Neural cell (in vitro differentiated cells): ENCODE measurements around the gene CLN6. TPM values are rescaled to one million over a fixed set of nuclear protein-coding genes. Genes with fewer than 3 reads are reported as not detected.

ENCODE experiments used
- H2AFZ ChIP-seq: fragments of 200-600, 300-800 bp; sonication (generic), shearing (Covaris generic); 2 replicates; pipeline ENCODE4 v1.6.0; 2014; ENCODE audit warnings: low read depth, mild to moderate bottlenecking, antibody characterized with exemption, low read length, moderate library complexity
- H3F3A ChIP-seq: fragments of 200-600 bp; shearing (Covaris generic); 2 replicates; pipeline ENCODE4 v1.6.1; 2016; ENCODE audit warnings: mild to moderate bottlenecking, moderate library complexity, mixed read lengths, antibody characterized with exemption, low read length; ENCODE audit not compliant: insufficient read depth, poor library complexity, severe bottlenecking
- H3K27ac ChIP-seq: fragments of 200-600, 300-800 bp; sonication (generic), shearing (Covaris generic); 2 replicates; pipeline ENCODE4 v1.5.1; 2014; ENCODE audit warnings: mild to moderate bottlenecking, low read length, moderate library complexity
- H3K27me3 ChIP-seq: fragments of 300-800, 200-600 bp; sonication (generic), shearing (Covaris generic); 2 replicates; pipeline ENCODE4 v1.6.0; 2014; ENCODE audit warnings: mild to moderate bottlenecking, low read depth, low read length, moderate library complexity; ENCODE audit not compliant: insufficient read depth
- H3K36me3 ChIP-seq: fragments of 300-800, 200-600 bp; sonication (generic), shearing (Covaris generic); 2 replicates; pipeline ENCODE4 v1.5.1; 2014; ENCODE audit warnings: mild to moderate bottlenecking, antibody characterized with exemption, low read length, moderate library complexity; ENCODE audit not compliant: insufficient read depth
- H3K4me2 ChIP-seq: fragments of 300-800, 200-600 bp; sonication (generic), shearing (Covaris generic); 2 replicates; pipeline ENCODE4 v1.6.0; 2014; ENCODE audit warnings: mild to moderate bottlenecking, low read length
- H3K4me3 ChIP-seq: fragments of 300-800, 200-600 bp; sonication (generic), shearing (Covaris generic); 2 replicates; pipeline ENCODE4 v1.5.1; 2014; ENCODE audit warnings: mild to moderate bottlenecking, low read length, moderate library complexity
- H3K79me2 ChIP-seq: fragments of 200-600 bp; shearing (Covaris generic); replicated peaks from 2 replicates; pipeline ENCODE4 v1.6.0; 2014; ENCODE audit warnings: mild to moderate bottlenecking, low read length, moderate library complexity; ENCODE audit not compliant: insufficient read depth
- H3K9ac ChIP-seq: fragments of 300-800, 200-600 bp; sonication (generic), shearing (Covaris generic); 2 replicates; pipeline ENCODE4 v1.6.1; 2016; ENCODE audit warnings: mild to moderate bottlenecking, low read length, mixed read lengths
- H3K9me2 ChIP-seq: fragments of 200-600 bp; shearing (Covaris generic); 2 replicates; pipeline ENCODE4 v1.6.1; 2016; ENCODE audit warnings: mild to moderate bottlenecking, low read length, mixed read lengths; ENCODE audit not compliant: insufficient read depth
- H3K9me3 ChIP-seq: fragments of 200-600, 300-800 bp; sonication (generic), shearing (Covaris generic); 2 replicates; pipeline ENCODE4 v1.6.1; 2016; ENCODE audit warnings: mild to moderate bottlenecking, mixed run types, low read length, moderate library complexity, mixed read lengths
- H4K20me1 ChIP-seq: fragments of 200-600 bp; shearing (Covaris generic); 2 replicates; pipeline ENCODE4 v1.6.1; 2016; ENCODE audit warnings: mild to moderate bottlenecking, mixed run types; ENCODE audit not compliant: insufficient read depth
- EP300 ChIP-seq: fragments of 450-650 bp; conservative IDR thresholded peaks from 2 replicates; pipeline ENCODE4 v1.6.1; 2014; ENCODE audit warnings: antibody characterized with exemption, mild to moderate bottlenecking, moderate library complexity; ENCODE audit not compliant: poor library complexity, severe bottlenecking
- EZH2 ChIP-seq: fragments of 200-600, 300-800 bp; shearing (Covaris generic), sonication (generic); IDR thresholded peaks from 2 replicates; pipeline ENCODE4 v1.6.1; 2014; ENCODE audit warnings: antibody characterized with exemption, low read length, borderline replicate concordance, mild to moderate bottlenecking; ENCODE audit not compliant: insufficient read depth, poor library complexity, severe bottlenecking
- MXI1 ChIP-seq: fragments of 450-650 bp; conservative IDR thresholded peaks from 2 replicates; pipeline ENCODE4 v1.6.1; 2014; ENCODE audit warnings: antibody characterized with exemption, mild to moderate bottlenecking; ENCODE audit not compliant: poor library complexity, severe bottlenecking
- POLR2AphosphoS5 ChIP-seq: IDR thresholded peaks from 2 replicates; pipeline ENCODE4 v1.6.1; 2012
- RAD21 ChIP-seq: fragments of 450-650 bp; conservative IDR thresholded peaks from 2 replicates; pipeline ENCODE4 v1.6.1; 2014; ENCODE audit warnings: antibody characterized with exemption, mild to moderate bottlenecking, moderate library complexity
- SMC3 ChIP-seq: fragments of 450-650 bp; conservative IDR thresholded peaks from 2 replicates; pipeline ENCODE4 v1.6.1; 2014; ENCODE audit warnings: antibody characterized with exemption, mild to moderate bottlenecking, moderate library complexity; ENCODE audit not compliant: poor library complexity
- TAF1 ChIP-seq: IDR thresholded peaks from 2 replicates; pipeline ENCODE4 v1.6.1; 2012; ENCODE audit warnings: low read depth
- polyA plus RNA-seq: library from polyadenylated mRNA; depleted of rRNA; stranded (reverse); fragments of >200 nt; gene quantifications from 2 replicates; pipeline ENCODE4 v1.2.3, GENCODE V29; 2014
- TF ChIP-seq, protein P1 (sequence below): IDR thresholded peaks from 2 replicates; pipeline ENCODE4 v1.6.1; 2012; ENCODE audit warnings: borderline replicate concordance
- TF ChIP-seq, protein P2 (sequence below): fragments of 450-650 bp; IDR thresholded peaks from 2 replicates; pipeline ENCODE4 v1.5.1; 2014; ENCODE audit warnings: antibody characterized with exemption, mild to moderate bottlenecking, moderate library complexity; ENCODE audit not compliant: poor library complexity, severe bottlenecking

The CLN6 gene
- polyA plus RNA-seq, 1 donor from 2014 or later: 4.9 TPM

DNA sequence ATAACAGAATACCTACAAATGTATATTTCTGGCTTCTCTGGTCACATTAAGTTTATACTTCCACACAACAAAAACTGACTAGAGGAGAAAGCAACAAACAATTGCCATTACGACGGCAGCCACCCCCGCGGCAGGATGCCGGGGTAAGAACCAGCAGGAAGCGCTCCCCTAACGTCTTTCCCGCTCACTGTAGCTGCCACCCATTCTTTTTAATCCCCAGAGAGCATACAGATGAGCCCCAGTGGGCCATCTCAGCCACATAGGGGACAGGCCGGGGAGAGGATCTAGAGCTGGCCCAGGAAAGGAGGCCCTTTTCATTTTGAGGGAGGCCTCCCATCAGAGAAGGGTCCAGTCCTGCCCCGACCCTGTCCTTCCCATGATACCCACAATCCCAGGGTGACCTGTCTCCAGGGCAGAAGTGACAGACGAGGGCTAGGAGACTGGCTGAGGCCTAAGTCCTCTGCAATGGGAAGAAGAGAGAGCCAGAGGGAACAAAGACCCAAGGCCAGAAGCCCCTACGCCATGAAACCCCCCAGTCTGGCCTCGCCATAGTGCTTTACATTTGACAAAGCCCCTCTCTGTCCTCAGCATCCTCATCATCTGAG is 20.8 kb downstream of the CLN6 start:
- Histone ChIP-seq H3K27me3 (no peaks in the 10 kb centered on the region), H3K4me2 (no peak overlapping the region), H2AFZ (no peak overlapping the region), H4K20me1 (no peaks in the 10 kb centered on the region), H3K9me2 (no peaks in the 10 kb centered on the region), H3K79me2 (no peaks in the 10 kb centered on the region), H3K9me3 (no peaks in the 10 kb centered on the region), H3K9ac (no peak overlapping the region), H3K36me3 (no peaks in the 10 kb centered on the region), H3K4me3 (no peak overlapping the region), H3K27ac (no peak overlapping the region), H3F3A (no peaks in the 10 kb centered on the region)
- TF ChIP-seq SMC3 (no peak), MXI1 (no peak), EP300 (no peak), RAD21 (no peak), TAF1 (no peak), EZH2 (no peak), POLR2AphosphoS5 (no peak)
- TF ChIP-seq, protein P1, sequence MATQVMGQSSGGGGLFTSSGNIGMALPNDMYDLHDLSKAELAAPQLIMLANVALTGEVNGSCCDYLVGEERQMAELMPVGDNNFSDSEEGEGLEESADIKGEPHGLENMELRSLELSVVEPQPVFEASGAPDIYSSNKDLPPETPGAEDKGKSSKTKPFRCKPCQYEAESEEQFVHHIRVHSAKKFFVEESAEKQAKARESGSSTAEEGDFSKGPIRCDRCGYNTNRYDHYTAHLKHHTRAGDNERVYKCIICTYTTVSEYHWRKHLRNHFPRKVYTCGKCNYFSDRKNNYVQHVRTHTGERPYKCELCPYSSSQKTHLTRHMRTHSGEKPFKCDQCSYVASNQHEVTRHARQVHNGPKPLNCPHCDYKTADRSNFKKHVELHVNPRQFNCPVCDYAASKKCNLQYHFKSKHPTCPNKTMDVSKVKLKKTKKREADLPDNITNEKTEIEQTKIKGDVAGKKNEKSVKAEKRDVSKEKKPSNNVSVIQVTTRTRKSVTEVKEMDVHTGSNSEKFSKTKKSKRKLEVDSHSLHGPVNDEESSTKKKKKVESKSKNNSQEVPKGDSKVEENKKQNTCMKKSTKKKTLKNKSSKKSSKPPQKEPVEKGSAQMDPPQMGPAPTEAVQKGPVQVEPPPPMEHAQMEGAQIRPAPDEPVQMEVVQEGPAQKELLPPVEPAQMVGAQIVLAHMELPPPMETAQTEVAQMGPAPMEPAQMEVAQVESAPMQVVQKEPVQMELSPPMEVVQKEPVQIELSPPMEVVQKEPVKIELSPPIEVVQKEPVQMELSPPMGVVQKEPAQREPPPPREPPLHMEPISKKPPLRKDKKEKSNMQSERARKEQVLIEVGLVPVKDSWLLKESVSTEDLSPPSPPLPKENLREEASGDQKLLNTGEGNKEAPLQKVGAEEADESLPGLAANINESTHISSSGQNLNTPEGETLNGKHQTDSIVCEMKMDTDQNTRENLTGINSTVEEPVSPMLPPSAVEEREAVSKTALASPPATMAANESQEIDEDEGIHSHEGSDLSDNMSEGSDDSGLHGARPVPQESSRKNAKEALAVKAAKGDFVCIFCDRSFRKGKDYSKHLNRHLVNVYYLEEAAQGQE: no peak
- TF ChIP-seq, protein P2, sequence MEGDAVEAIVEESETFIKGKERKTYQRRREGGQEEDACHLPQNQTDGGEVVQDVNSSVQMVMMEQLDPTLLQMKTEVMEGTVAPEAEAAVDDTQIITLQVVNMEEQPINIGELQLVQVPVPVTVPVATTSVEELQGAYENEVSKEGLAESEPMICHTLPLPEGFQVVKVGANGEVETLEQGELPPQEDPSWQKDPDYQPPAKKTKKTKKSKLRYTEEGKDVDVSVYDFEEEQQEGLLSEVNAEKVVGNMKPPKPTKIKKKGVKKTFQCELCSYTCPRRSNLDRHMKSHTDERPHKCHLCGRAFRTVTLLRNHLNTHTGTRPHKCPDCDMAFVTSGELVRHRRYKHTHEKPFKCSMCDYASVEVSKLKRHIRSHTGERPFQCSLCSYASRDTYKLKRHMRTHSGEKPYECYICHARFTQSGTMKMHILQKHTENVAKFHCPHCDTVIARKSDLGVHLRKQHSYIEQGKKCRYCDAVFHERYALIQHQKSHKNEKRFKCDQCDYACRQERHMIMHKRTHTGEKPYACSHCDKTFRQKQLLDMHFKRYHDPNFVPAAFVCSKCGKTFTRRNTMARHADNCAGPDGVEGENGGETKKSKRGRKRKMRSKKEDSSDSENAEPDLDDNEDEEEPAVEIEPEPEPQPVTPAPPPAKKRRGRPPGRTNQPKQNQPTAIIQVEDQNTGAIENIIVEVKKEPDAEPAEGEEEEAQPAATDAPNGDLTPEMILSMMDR: no peak

DNA sequence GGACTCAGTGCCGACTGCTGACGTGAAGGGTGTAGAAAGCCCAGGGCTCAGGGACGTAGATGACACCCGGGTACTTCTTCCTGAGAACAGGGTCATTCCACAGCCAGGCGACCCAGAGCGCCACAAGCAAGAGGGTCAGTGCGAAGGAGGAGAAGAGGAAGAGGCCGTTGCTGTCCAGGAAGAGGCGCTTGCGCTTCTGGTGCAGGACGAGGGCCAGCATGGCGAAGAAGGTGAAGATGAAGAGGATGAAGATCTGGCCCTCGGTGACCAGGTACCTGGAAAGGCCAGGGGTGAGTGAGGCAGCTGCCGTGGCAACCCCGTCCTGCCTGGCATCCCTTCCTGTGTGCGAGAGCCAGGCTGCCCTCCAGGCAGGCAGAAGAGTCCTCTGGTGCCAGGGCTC is 21.4 kb downstream of the CLN6 start:
- Histone ChIP-seq H2AFZ (no peak overlapping the region), H4K20me1 (no peaks in the 10 kb centered on the region), H3K36me3 (no peaks in the 10 kb centered on the region), H3K9me3 (no peaks in the 10 kb centered on the region), H3K4me2 (no peak overlapping the region), H3F3A (no peaks in the 10 kb centered on the region), H3K4me3 (no peak overlapping the region), H3K27ac (no peak overlapping the region), H3K9me2 (no peaks in the 10 kb centered on the region), H3K27me3 (no peaks in the 10 kb centered on the region), H3K79me2 (no peaks in the 10 kb centered on the region), H3K9ac (no peak overlapping the region)
- TF ChIP-seq TAF1: no peak
- TF ChIP-seq SMC3: no peak
- no peak for TF ChIP-seq EZH2
- TF ChIP-seq, protein P1: no peak
- TF ChIP-seq, protein P2: no peak
- TF ChIP-seq MXI1: no peak
- no peak for TF ChIP-seq POLR2AphosphoS5
- no peak for TF ChIP-seq RAD21
